Pons (tissue), 1 donor: Measurements from ENCODE around the gene LRP2.
"Not testable (repeated sequence)": the region's sequence is repeated elsewhere in the genome, so short reads cannot be mapped to it uniquely, and the experiment has no call there.

Experiments
- DNase-seq: peaks from one replicate; pipeline ENCODE4 v3.0.0-alpha.2; 2016; ENCODE audit warnings: low spot score

LRP2 gene

DNA sequence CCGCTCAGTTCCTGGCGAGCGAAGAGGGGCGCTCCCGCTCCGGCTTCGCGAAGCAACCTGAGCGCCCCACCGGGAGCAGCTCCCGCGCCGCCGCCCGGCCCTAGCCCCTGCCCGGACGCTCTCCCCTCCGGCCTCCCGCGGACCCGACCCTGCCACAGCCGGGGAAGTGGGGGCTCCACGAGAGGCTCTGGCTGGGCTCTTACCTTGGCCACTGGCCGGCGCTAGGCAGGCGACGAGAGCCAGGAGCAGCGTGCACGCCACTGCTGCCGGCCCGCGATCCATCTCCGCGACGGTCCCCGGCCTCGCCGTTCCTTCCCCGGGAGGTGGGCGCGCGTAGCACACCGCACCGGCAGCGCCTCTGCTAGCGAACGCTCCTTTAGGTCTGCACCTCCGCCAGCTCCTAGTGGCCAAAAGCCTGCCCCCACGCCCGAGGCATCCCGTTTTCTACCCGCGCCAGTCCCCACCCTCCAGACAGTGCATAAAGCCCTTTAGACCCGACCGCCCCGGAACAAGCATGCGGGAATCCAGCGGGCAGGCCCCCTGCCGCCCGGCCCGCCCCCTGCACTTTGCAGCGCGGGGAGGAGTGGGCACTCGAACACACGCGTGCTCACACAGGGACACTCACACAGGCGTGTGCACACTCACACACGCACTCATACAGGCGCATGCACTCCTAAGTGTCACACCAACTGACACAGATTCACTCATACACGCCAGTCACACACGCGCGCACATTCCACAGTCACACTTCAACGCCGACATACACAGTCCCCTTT lies at the start of gene LRP2:
TSS of gene LRP2 (minus strand) at position 417 of the 776 bp plus-strand sequence. CDS start at position 282, 135 bp downstream.
- DNase-seq: peak; percentile 42

DNA sequence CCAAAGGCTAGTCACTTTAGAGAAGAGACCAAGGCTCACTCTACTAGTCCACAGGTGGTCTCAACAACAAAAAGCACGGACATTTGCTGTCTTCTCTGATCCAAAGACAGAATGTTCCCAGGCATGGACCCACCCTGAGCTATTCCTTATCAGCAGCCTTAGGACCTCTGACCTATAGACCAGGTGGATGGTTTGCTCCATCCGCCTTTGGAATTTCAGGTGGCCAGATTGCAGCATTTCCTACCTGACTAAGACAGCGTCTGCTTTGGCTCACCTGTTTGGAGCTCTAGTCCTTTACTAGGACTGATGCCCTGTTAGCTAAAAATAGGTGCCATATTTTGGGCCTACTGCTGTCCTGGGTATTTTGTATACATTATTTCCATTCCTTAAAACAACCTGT lies 44.6 kb upstream of the LRP2 start:
- no peak for DNase-seq

DNA sequence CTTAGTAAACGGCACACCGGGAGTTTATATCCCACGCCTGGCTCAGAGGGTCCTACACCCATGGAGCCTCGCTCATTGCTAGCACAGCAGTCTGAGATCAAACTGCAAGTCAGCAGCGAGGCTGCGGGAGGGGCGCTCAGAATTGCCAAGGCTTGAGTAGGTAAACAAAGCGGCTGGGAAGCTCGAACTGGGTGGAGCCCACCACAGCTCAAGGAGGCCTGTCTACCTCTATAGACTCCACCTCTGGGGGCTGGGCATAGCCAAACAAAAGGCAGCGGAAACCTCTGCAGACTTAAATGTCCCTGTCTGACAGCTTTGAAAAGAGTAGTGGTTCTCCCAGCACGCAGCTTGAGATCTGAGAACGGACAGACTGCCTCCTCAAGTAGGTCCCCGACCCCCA lies 37.2 kb upstream of the LRP2 start:
- not testable (repeated sequence) for DNase-seq

DNA sequence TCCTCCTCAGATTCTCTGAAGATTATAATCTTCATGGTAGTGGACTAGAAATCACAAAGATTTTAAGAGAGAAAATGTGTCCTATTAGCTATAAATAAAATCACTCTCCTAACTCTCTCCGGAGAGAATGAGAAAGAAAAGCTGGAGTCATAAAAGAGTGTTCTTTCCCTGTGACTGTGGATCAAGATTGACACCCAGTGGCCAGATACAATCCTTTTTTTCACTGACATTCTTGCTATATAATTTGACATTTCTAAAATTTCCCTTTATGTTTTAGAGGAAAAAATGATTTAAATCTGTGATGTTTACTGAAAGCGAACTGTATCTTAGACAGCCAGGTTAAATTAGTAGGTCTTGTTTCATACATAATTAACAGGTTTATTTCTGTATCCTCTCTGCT lies 35.4 kb upstream of the LRP2 start:
- peak; percentile 57 for DNase-seq

DNA sequence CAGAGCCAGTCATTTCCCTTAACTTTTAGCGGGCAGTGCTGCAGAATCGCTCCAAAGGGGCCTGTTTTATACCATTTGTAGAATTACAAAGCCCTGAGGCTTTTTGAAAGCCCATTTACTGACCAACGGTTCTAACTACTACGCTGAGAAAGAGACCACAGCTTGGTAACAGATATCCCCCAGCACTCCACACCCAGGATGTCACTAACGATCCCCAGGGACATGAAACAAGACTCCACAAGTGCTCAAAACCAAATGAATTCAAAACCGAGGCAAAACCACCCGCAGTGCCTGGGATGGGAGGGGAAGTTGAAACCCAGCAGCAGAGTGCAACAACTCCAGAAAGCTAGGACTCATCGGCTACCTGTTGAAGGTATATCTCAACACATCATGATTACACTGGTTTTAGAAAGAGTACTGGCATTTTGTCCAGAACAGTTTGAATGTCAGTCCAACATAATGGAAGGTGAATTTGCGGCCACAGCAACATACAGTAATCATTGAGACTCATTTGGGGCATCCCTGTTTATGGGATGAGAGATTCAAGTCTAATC lies 33.6 kb upstream of the LRP2 start:
- no peak for DNase-seq

DNA sequence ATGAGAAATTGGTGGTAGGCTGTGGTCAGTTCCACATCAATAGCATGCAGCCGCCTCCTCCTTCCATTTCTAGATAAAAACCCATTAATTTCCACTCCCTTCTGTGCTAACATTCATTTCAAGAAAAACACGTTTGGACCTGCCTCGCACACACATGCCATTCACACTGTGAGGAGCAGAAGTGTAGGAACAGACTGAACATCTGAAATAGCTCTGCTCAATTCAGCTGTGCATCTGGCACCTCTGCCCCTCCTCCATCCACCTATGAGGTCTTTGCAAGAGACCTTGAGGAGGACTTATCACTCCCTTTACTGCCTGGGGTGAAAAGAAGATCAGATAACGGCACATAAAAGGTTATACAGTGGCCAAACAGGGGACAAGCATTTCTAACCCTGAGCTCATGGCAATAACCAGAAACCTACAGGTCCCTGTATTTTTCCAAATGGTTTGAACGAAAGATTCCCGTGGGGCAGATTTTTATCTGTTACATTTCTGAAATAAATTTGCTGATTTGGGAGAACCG lies 30.8 kb upstream of the LRP2 start:
- DNase-seq: no peak

DNA sequence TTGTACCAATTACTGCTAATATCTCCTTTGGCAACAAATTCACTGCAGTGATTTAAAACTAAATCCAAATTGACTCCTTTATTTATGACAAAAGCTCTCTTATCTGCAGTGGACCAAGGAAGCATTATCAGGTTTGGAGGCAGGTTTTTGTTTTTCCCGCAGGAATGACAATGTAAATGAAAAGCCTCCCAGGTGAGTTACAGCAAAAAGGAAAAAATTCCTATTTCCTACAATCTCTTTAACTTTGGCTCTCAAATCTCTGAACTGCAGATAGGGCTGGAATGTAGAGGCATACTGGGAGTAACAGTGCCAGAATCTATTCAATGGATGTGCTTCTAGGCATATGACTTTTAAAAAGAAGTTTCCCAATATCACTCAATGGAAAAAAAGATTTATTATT lies 28.9 kb upstream of the LRP2 start:
- DNase-seq: no peak

DNA sequence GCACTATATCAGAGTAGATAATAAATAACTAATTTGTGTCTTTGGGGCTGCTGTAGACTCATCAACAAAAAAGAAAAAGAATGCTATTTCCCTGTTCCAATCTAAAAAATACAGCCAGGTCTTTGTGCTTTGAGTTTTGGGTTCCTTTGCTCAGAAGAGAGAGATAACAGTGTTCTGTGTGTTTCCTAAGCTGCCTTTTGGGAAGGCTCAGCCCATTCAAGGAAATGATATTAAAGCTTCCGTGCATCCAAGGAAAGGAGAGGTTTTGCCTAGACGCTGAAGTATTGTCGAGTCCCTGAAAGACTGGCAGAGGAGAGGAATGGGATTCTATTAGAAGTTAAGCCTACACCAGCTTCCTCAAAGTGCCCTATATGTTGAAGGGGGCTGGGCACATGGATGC lies 25.8 kb upstream of the LRP2 start:
- no peak for DNase-seq

DNA sequence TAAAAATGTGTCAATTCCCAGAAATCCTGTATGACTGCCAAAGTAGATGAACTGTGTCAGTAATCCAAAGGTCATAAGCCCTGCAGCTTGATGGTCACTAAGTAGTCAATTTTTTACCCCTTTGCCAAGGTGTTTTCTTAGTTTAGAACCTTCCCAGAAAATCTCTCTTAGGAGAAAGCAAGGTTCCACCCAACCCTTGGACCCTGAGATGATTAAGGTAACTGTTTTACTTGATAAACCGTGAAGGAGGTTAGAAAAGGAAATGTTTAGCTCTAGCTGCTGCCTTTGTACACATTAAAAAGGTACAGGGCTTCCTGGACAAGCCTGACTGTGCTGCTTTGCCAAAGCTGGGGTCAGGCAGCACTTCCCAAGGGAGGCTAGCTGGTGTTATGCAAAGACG lies 24.4 kb upstream of the LRP2 start:
- DNase-seq: no peak

DNA sequence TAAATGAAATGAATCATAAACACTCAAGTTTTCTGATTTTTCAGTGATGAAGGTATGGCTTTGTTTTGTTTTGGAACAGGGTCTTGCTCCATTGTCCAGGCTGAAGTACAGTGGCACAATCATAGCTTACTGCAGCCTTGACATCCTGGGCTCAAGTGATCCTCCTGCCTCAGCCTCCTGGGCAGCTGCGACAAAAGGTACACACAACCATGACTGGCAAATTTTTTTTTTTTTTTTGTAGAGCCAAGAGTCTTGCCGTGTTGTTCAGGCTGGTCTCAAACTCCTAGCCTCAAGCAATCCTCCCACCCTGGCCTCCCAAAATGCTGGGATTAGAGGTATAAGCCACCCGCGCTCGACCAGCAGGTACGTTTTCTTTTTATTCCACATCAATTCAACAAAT lies 22.5 kb upstream of the LRP2 start:
- no peak for DNase-seq

DNA sequence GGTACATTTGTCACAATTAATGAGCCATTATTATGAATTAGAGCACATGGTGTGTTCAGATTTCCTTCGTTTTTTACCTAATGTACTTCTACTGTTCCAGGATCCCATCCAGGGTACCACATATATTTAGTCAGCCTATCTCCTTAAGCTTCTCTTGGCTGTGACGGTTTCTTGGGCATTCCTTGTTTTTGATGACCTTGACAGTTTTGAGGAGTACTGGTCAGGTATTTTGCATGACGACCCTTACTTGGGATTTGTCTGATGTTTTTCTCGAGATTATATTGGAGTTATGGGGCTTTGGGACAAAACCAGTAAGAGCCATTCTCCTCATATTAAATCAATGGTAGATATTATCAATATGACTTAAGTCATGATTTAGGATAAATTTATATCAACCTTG lies 10.2 kb upstream of the LRP2 start:
- DNase-seq: no peak

DNA sequence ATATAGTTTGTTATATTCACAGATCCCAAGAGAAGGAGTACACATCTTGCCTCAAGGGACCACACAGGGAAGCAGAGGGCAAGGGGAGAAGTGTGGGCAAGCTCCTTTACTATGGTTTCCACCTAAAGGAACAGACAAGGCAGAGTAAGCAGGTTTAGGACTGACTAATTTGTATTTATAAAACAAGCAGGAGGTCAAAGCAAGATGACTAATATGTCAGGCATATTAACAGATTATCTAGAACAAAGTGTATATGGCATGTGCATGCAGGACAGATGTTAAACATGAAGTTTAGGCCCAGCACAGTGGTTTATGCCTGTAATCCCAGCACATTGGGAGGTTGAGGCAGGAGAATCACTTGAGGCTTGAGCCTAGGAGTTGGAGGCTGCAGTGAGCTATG lies 3.7 kb upstream of the LRP2 start:
- DNase-seq: no peak

DNA sequence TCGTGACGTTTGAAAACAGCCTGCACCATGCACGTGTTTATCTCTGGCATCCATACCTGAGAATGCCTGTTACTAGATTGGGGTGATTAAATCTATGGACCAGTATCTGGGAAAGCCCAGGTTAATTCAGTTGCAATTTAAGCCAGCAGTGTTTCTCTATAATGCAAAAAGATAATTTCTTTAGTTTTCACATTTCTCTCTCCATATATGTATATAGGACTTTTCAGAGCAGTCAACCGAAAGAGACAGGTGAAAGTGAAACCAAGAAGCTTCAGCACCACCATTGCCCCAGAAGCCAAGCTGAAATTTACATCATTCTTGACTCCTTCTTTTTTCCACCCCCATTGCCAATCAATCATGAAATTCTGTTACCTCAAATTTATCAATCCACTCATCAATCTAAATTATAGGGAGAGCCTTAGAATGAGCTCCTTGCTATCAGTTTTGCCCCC lies 2.7 kb upstream of the LRP2 start:
- DNase-seq: peak; percentile 15

DNA sequence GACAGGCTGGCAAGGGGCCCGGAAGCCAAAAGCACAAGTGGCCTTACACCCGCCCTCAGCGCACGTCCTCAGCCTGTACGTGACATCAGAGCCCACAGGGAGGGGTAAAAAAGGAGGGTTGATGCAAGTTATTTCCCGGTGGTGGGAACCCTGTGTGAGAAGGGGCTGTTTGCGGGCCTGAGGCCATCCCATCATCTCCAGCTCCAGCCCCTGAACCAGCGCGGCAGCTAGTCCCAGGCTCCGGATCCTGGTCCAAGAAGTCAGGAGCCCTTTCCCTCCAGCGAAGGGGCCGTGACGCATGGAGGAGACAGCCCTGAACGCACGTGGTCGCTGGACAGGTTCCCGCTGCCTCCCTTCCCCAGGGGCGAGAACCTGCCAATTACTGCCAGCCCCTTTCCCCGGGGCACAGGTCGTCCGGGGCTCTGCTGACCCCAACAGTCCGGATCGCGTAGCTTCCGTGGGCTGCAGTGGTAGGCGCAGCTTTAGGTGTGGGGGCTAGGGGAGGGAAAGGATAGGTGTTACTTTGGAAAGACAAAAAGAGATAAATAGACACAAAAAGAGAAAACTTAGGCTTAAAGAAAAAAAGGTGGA lies 1.3 kb upstream of the LRP2 start:
- DNase-seq: peak; percentile 44

DNA sequence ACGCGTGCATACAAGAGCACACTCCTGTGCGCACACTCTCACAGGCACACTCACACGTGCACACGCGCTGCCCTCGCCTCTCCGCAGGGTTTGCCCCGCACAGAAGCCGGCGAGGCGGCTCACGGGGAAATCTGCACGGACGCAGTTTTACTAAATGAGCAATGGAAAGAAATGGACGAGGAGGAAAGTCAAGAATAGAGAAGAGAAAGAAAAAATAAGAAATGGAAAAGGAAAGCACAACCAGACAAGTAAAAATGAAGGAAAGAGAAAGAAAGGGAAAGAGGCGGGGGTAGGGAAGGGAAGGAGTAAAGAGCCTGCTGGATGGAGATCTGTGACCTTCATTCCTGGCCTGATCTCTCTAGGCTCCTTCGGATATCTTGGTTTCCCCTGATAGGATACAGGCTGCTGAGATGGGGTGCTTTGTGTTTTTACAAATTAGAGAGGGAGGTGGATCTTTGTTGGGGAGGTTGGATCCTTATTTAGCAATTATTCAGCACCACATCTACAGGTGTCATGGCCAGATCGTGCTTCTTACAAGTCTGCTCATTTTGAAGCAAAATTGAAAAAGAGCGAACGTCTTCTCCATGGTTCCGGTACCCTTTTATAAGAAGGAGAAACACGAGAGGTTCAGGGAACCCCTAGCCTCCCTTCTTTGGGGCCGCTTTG lies 693 bp upstream of the LRP2 start:
- peak; percentile 41 for DNase-seq

DNA sequence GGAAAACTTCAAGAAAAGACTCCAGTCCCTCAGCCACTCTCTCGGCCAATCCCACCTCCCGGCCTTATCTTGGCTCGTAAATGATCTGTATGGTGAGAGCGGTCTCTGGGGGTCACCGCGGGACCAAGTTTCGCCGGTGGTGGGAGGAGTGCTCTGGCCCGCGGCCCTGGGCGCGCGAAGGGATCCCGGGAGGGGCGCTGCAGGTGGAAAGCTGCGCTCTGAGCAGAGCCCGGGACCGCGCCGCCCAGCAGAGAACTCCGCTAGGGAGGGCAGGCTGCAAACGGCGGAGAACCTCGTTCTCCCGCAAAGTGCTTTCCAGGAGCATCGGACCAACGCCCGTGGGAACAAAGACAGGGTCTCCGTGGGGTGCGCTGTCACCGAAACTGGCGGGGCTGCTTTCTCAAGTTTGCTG lies 622 bp downstream of the LRP2 start:
- peak; percentile 32 for DNase-seq

DNA sequence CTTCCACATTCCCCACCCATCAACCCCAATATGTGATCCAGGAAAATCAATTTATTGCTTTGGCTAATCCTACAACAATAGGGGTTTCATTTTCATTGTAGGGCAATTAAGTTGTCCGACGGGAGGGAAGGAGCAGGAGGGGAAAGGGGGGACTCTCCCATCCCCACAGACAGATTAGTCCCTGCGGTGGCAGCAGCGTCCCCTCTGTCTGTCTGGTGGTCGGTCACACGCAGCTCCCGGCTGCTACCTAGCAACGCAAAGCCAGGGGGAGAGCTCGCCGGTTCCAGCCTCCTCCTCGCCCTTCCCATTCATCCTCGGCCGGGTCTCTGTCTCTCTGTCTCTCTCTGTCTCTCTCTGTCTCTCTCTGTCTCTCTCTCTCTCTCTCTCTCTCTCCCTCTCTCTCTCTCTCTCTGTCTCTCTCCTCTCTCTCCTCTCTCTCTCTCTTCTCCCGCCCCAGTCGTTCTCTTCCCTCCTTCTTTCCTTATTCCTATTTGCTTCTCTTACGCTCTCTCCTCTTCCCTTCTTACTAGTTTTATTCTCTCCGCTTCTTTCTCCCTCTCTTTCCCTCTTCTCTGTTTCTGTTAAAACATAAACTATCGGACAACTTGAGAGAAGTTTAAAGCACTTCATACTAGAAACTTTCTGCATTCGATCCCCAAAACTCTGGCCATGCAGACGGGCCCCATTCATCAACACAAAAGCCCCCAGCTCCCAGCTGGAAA lies 1.2 kb downstream of the LRP2 start:
- peak; percentile 39 for DNase-seq

DNA sequence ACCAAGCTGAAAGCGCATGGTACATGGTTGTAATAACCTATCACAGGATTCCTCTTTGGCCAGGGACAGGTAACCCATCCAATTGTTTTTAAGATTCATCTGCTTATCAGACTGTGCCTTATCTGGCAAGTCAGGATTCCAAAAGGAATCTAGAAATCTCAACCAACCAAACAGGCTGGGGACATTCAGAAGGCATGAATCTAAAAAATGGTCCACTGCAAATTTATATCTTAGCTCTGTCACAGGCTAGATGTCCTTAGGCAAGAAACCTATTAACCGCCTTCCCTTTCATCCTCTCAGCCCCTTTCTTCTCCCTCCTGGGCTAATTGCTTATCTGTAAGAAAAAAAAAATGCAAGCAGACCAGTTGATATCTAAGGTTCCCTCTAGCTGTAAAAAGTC lies 4.3 kb downstream of the LRP2 start:
- DNase-seq: no peak

DNA sequence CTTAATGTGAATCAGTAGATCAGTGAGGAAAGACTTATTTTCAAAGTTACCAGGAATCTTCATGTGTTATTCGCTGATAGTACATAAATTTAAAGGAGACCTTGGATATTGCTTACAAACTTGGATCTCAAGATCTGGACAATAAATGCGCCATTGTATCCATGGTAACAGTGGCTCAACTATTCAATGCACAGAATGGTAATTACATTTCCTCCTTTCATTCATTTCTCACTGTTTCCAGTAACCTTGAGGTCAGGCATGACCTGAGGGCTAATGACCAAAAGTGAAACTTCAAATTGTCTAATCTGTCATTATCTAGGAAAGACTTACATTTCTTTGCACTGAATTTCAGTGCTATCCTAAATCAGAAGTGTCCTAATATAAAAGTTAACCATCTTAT lies 8.1 kb downstream of the LRP2 start:
- DNase-seq: peak; percentile 43

DNA sequence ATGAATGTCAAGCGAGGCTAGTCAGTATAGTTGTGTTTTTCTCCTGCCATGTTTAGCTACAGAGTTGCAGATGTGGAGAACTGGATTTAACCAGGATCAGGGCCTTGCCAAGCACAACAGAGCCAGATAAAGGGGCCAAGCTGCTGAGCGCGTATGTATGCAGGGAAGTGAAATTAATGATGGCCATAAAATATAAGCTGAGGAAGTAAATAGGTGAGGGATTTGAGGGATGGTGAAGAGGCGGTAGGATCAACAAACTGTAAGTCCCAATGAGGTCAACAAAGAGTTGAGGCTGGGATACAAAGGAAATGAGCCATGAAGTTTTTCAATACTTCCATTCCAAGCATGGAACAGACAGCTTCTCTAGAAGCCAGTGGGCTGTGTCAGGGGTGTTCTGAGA lies 10.6 kb downstream of the LRP2 start:
- DNase-seq: no peak

DNA sequence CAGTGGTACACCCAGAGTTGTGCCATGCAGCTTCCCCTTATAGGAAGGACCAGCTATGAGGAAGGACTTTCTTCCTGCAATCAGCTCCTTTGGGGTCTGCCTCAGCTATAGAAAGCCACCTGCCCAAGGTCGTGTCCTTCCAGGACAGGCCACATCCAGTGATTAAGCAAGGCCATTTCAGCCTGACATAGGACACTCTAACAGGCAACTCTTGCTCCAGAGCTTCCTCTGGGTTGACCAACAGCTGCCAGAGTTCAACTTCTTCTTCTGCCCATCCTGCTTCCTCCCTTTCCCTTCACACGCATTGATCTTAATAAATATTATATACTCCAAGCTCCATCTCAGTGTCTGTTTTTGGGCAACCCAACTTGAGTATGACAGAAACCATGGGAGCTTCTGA lies 12.8 kb downstream of the LRP2 start:
- DNase-seq: no peak
